Middle frontal gyrus (tissue), 1 donor: ENCODE data around the gene BRSK2.

Experiments
- DNase-seq: peaks from one replicate; pipeline ENCODE4 v3.0.0-alpha.2; 2015; ENCODE audit warnings: low spot score; ENCODE audit errors: extremely low spot score

BRSK2 gene

GRCh38 chr11:1480555-1481482, 91.1 kb downstream of the BRSK2 start:
- DNase-seq: no peak

GRCh38 chr11:1481483-1481825, 91.7 kb downstream of the BRSK2 start:
- DNase-seq: no peak

- DNase-seq: no peak
These were observed 92.2 kb downstream of the BRSK2 start for GRCh38 chr11:1481861-1482441.

GRCh38 chr11:1482581-1483444, 93.1 kb downstream of the BRSK2 start:
- no peak for DNase-seq

DNA sequence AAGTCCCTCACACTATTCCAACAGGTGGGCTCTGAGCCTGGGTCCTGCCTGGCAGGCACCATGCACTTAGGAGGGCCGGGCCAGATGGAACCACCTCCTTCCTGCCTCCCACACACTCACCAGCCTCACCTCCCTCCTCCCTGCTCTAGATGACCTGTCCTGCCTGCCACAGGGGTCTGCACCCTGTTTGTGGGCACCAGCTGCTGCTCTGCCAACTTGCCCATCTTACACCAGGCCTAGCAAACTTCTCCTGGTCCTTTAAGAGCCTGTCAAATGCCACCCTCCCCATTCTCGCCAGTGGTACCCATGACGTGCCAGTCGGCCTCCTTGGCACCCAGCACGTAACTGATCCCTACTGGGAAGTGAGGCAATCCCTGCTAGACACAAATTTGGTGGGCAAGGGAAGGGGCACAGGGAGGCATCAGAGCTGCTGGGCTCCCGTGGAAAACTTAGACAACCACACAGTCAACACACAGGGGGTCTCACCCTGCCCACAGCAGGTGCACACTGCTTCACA, 93.8 kb downstream of the BRSK2 start:
- no peak for DNase-seq

DNA sequence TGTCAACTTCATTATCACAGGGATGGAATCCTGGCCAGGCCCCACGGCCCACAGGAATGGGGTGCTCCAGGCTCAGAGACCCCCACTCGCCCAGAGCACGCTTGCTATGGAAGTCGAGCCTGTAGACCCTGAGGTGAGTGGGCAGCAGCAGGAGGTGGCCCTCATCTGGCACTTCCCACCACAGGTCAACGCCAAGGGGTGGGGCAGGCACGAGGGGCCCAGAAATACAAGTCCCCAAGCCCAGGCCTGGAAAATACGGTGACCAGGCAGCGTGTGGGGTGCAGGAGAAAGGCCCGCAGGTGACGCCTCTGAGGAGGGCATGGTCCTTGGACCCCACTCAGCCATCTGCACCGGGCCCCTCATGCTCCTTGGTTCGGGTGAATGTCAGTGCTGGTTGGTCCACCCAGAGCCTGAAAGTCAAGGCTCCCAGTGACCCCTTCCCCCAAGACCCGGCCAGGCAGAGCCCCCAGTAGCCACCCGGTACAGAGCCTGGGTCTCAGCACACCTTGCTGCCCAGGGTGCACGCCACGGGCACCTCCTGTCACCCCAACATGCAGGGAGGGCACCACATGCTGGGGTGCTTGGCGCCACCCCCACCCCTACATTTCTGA, 94.4 kb downstream of the BRSK2 start:
- no peak for DNase-seq

DNA sequence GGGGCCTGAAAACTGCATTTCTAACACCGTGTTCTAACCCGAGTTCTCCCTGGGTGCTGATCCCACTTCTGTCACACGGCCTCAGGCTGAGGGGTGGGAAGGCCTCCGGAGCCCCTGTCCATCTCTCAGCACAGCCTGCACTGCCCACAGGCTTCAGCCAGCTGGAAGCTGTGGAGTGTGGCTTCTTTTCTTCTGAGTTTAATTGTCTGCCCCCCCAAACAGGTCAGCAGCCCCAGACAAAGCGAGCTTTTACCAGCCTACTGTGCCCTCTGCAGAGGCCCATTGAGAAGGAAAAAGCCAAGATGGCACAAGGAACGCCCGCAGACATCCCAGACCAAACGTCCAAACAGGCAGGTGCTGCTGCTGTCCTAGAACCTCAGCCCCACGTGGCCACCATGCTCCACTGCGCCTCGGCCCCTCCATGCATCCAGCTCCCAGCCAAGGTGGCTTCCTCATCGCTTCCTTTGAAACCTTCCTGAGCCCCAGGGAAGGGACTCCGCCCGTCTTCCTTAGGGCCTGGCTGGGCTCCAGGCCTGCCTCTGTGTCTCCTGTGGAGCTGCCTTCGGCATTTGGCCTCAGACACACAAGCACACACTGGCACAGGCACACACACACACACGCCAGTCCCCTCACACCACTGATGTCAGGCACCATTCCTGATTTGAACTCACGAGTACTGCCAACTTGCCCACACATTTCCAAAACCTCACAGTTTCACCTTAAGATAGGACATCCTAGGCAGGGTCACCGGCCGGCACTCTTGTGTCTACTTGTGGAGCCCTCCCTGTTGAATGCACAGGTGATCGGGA, 95.2 kb downstream of the BRSK2 start:
- DNase-seq: no peak

GRCh38 chr11:1485504-1485885, 95.8 kb downstream of the BRSK2 start:
- DNase-seq: no peak

- no peak for DNase-seq
These were observed 96.5 kb downstream of the BRSK2 start, which contains the start of gene MOB2 for GRCh38 chr11:1486054-1486825. TSS of gene MOB2 (minus strand) at chr11:1486779. CDS start at chr11:1486556, 223 bp downstream.

DNA sequence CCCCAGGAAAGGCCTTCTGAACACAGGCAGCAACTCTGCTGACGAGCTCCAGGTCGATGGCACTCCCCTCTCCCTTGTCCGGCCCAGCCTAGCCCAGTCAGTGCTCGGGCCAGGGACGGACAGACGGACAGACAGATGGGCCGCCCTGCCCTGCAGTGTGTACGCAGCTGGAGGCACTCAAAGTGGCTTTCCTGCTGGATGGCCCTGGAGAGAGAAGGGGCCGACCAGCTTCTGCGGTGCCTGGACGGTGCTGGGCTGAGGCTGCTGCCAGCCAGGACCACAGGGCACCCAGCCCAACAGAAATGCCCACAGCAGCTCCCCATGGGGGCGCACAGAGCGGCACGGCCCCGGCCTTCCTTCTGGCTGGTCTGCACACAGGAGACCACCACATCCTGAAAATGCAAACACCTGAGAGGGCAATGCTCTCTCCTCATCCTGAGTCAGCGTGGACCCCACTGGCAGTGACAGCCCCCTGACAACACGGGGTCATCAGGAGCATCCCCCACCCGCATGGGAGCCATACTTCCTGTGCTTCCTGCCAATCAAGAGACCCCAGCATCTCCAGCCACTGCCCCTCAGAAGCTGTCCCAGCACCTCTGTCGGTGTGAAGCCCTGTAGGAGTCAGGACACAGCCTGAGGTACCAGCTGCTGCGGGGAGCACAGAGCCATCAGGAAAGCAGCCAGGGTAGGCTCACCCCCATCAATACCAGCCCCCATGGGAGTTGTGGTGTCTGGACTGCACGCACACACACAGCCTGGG, 97.5 kb downstream of the BRSK2 start:
- no peak for DNase-seq

DNA sequence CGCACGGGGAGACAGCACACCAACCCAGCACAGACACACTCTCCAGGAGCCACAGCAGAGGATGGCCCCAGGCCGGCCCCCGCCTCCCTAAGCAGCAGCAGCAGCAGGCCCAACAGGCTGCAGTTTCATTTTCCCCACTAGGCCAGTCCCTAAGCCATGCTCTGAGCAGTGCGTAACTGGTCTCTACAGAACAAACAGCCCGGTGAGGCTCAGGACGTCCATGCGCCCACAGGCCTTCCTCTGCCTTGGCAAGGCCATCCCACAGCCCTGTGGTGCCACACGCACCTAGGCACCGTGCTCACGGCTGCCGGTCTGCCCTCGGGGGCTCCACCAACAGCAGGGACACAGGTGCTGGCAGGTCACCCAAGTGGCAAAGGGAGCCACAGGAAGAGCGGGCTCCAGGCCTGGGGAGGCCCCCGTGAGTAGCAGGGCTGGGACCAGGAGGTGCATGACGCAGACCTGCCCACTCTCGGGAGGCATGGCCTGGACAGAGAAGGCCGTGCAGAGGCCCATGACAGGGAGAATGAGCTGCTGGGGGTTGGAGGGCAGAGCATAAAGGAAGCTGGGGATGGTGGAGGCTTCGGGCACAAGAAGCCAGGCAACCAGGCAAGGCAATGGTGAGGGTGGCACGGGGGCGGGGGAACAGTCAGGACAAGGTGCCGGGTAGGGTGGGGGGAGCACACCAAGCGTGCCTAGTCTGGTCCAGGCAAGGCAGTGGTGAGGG, 98.3 kb downstream of the BRSK2 start:
- DNase-seq: no peak

DNA sequence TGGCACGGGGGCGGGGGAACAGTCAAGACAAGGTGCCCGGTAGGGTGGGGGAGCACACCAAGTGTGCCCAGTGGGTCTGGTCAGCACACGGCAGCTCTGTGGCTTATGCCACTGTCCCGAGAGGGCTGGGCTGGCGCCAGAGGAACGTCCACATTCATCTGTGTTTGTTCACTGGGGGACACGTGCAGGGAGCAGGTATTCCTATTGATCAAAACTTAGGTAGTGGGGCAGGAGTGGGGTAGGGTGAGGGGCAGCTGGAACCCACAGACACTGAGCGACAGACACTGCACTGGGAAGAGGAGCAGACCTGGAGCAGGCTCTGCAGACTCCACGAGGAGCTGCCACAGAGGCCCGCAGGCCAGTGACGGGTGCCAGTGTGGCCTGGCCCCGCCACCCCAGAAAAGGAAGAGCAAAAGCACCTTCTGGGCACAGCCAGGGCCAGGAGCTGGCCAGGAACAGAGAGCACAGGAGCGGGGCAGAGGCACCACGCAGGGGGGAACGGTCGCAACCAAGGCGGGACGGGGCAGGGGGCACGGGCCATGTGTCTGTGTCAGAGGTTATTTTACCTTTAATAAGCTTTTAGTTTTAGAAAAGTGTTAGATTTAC, 98.9 kb downstream of the BRSK2 start:
- no peak for DNase-seq

GRCh38 chr11:1490651-1491050, 100.9 kb downstream of the BRSK2 start:
- no peak for DNase-seq

GRCh38 chr11:1491379-1491778, 101.6 kb downstream of the BRSK2 start:
- no peak for DNase-seq

GRCh38 chr11:1493650-1494244, 104.0 kb downstream of the BRSK2 start:
- DNase-seq: no peak

DNA sequence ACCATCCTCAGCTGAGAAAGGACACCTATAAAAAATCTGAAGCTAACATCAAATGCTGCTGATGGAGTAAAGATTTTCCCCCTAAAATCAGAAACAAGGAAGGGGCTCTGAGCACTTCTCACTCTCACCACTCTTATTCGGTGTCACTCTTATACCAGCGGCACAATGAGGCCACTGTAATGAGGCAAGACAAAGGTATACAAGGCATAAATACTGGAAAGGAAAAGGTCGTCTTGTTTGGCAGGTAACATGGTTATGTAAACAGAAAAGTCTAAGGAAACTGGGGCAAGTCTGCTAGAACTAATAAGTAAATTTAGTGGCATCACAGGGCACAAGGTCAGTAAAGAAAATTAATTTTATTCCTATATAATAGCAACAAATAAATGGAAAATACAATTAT, 104.9 kb downstream of the BRSK2 start:
- DNase-seq: no peak

GRCh38 chr11:1496091-1496760, 106.5 kb downstream of the BRSK2 start:
- DNase-seq: no peak
